K562 (cell line): Measurements from ENCODE around the gene PLEKHH2. TPM values are rescaled to one million over a fixed set of nuclear protein-coding genes. Genes with fewer than 3 reads are reported as not detected.

Experiments used
- ATAC-seq: fragments of 200-7000 bp; cut with Tn5 transposase; 3 replicates; pipeline ENCODE4 v1.9.1; 2020; ENCODE audit warnings: moderate library complexity
- BruUV-seq: library from RNA; stranded (reverse); fragments of 400-500 nt; replicated peaks from 2 replicates; lab custom pipeline; 2021; lab: Mats Ljungman, UMichigan
- CTCF ChIA-PET: fragments of 300-600 bp; formaldehyde crosslinking; extraction: SDS; loops from one replicate; lab custom pipeline; 2021; ENCODE audit warnings: low intra/inter-chr PET ratio; lab: Yijun Ruan, JAX
- POLR2A ChIA-PET: fragments of 300-600, 350-650 bp; sonication (Branson Sonifier 250); formaldehyde crosslinking; extraction: SDS; loops from one replicate; lab custom pipeline; 2021; ENCODE audit warnings: antibody characterized with exemption, inconsistent platforms; lab: Yijun Ruan, JAX
- DNase-seq, 4 experiments: peaks; one replicate each; pipeline versions ENCODE4 v3.0.0 to v3.0.0-alpha.2; 2011 to 2018; ENCODE audit warnings: low spot score in 3 of 4, mixed read lengths in 3 of 4; ENCODE audit errors: extremely low read depth in 1 of 4
- FAIRE-seq: peaks from 2 replicates; lab custom pipeline; 2011; peaks lifted over from hg19 to GRCh38; lab: Jason Lieb, UNC
- H2AFZ ChIP-seq: 2 replicates; pipeline ENCODE4 v1.6.0; 2011; ENCODE audit warnings: low read depth, low read length, control low read depth, inconsistent platforms
- H3K27ac ChIP-seq: fragments of 200-600 bp; 3 replicates; pipeline ENCODE4 v1.8.0; 2011; ENCODE audit warnings: low read depth, mild to moderate bottlenecking, control low read depth, inconsistent platforms, low read length, moderate library complexity, mixed read lengths; ENCODE audit errors: extremely low read depth
- H3K27me3 ChIP-seq, 2 experiments: fragments of 300-600 bp in 1 of 2; 2 replicates in 1 of 2; 3 replicates in 1 of 2; pipeline versions ENCODE4 v1.6.0 to v1.8.0; 2011; ENCODE audit warnings: inconsistent platforms in 2 of 2, low read length in 2 of 2, mild to moderate bottlenecking in 1 of 2, mixed read lengths in 1 of 2, moderate library complexity in 1 of 2; ENCODE audit not compliant: control insufficient read depth in 2 of 2, insufficient read depth in 2 of 2
- H3K36me3 ChIP-seq: fragments of 300-600 bp; 3 replicates; pipeline ENCODE4 v1.8.0; 2011; ENCODE audit warnings: mild to moderate bottlenecking, low read length, inconsistent platforms; ENCODE audit not compliant: control insufficient read depth, insufficient read depth
- H3K4me1 ChIP-seq, 2 experiments: fragments of 200-600 bp in 1 of 2; replicated peaks in 1 of 2; 2 replicates in 1 of 2; 3 replicates in 1 of 2; pipeline versions ENCODE4 v1.5.1 to v1.8.0; 2011; ENCODE audit warnings: inconsistent platforms in 2 of 2, low read length in 2 of 2, mild to moderate bottlenecking in 1 of 2, mixed read lengths in 1 of 2, moderate library complexity in 1 of 2; ENCODE audit not compliant: control insufficient read depth in 2 of 2, insufficient read depth in 2 of 2
- H3K4me2 ChIP-seq: 2 replicates; pipeline ENCODE4 v1.6.1; 2011; ENCODE audit warnings: low read length, control low read depth, inconsistent platforms, mixed read lengths; ENCODE audit not compliant: insufficient read depth
- H3K4me3 ChIP-seq: fragments of 200-600 bp; sonication (generic), shearing (Covaris generic); 2 replicates; pipeline ENCODE4 v1.5.1; 2016; ENCODE audit warnings: control low read depth, inconsistent platforms
- H3K79me2 ChIP-seq: fragments of 200-600 bp; 3 replicates; pipeline ENCODE4 v1.8.0; 2011; ENCODE audit warnings: low read length, inconsistent platforms; ENCODE audit not compliant: control insufficient read depth, insufficient read depth
- H3K9ac ChIP-seq, 2 experiments: 2 replicates each; pipeline versions ENCODE4 v1.6.0 to v1.6.1; 2011; ENCODE audit warnings: low read depth in 2 of 2, low read length in 2 of 2, control low read depth in 1 of 2, inconsistent platforms in 1 of 2, mild to moderate bottlenecking in 1 of 2, mixed read lengths in 1 of 2; ENCODE audit not compliant: insufficient read depth in 1 of 2
- H3K9me1 ChIP-seq: one replicate; pipeline ENCODE4 v1.6.0; 2011; ENCODE audit warnings: inconsistent platforms, mild to moderate bottlenecking, low read length, moderate library complexity; ENCODE audit not compliant: control insufficient read depth, insufficient read depth
- H3K9me3 ChIP-seq: replicated peaks from 2 replicates; pipeline ENCODE4 v1.5.1; 2011; ENCODE audit warnings: low read depth, low read length, inconsistent platforms; ENCODE audit not compliant: control insufficient read depth, insufficient read depth
- H4K20me1 ChIP-seq: replicated peaks from 2 replicates; pipeline ENCODE4 v1.6.1; 2011; ENCODE audit warnings: low read length, inconsistent platforms, mixed read lengths; ENCODE audit not compliant: control insufficient read depth, insufficient read depth
- CXXC5 ChIP-seq: fragments of 250-450 bp; sonication (Bioruptor Pico); IDR thresholded peaks from 2 replicates; pipeline ENCODE4 v1.8.0; 2022; ENCODE audit warnings: inconsistent platforms, mild to moderate bottlenecking, moderate library complexity
- HMGN3 ChIP-seq: IDR thresholded peaks from 2 replicates; pipeline ENCODE4 v1.6.1; 2011; ENCODE audit warnings: borderline replicate concordance, low read depth, mild to moderate bottlenecking, mixed read lengths, low read length; ENCODE audit not compliant: insufficient read length; ENCODE audit errors: extremely low read depth
- MTF1 ChIP-seq: fragments of 250-450 bp; sonication (Bioruptor Pico); IDR thresholded peaks from 2 replicates; pipeline ENCODE4 v1.9.0; 2021; ENCODE audit warnings: moderate library complexity, mild to moderate bottlenecking, inconsistent platforms, borderline replicate concordance
- NFE2 ChIP-seq: IDR thresholded peaks from 2 replicates; pipeline ENCODE4 v1.6.1; 2014; ENCODE audit warnings: antibody characterized with exemption, low read depth
- POLR2A ChIP-seq: fragments of 450-650 bp; conservative IDR thresholded peaks from 2 replicates; pipeline ENCODE4 v1.6.1; 2016
- RBM22 ChIP-seq: fragments of 200-400 bp; formaldehyde crosslinking; IDR thresholded peaks from 2 replicates; pipeline ENCODE4 v1.6.1; 2018; ENCODE audit warnings: low read length, low read depth; ENCODE audit not compliant: poor library complexity, severe bottlenecking
- TEAD1 ChIP-seq, 2 experiments: fragments of 450-650 bp in 1 of 2; sonication (generic) in 1 of 2; formaldehyde crosslinking; IDR thresholded peaks; 2 replicates each; pipeline versions ENCODE4 v1.4.0 to v1.8.0; 2020 to 2022; ENCODE audit warnings: mild to moderate bottlenecking in 2 of 2, missing genetic modification reagents in 1 of 2
- ZNF592 ChIP-seq: fragments of 450-650 bp; IDR thresholded peaks from 2 replicates; pipeline ENCODE4 v1.6.1; 2017; ENCODE audit warnings: antibody characterized with exemption, mild to moderate bottlenecking
- WGBS: fragments of 100-300 bp; shearing (Covaris generic); methylation state at CpG from one replicate; pipeline ENCODE4 v1.1.6; 2016; ENCODE audit warnings: low coverage, mixed read lengths; ENCODE audit not compliant: insufficient coverage; ENCODE audit errors: missing lambda C conversion rate; 5-methylcytosine and 5-hydroxymethylcytosine counted together
- in situ Hi-C: fragments of 300-500 bp; cut with MboI; formaldehyde crosslinking; loops from 4 replicates; pipeline ENCODE4 v1.15.0; 2018; ENCODE audit warnings: inconsistent platforms, mixed read lengths
- intact Hi-C: fragments of 100-400 bp; cut with micrococcal nuclease; formaldehyde crosslinking; loops from 2 replicates; pipeline ENCODE4 v1.14.2; 2022
- polyA plus RNA-seq, 8 experiments: library from polyadenylated mRNA; depleted of rRNA in 4 of 8; stranded (reverse) in 5 of 8; unstranded in 3 of 8; fragments of >200 nt; fragmentation: Nextera tagmentation in 2 of 8; fragmentation: Illumina TruSeq in 1 of 8; extraction: Ambion mirVana in 2 of 8; extraction: Trizol in 1 of 8; gene quantifications; 2 replicates each; pipeline versions ENCODE4 v1.2.1 to v1.2.3, GENCODE V29; 2011 to 2014; ENCODE audit warnings: inconsistent platforms in 1 of 8, missing spikeins in 1 of 8
- total RNA-seq, 7 experiments: library from RNA; depleted of rRNA in 6 of 7; stranded (reverse); fragments of >200 nt in 6 of 7; fragmentation: Illumina TruSeq in 2 of 7; extraction: Trizol in 2 of 7; gene quantifications; 2 replicates each; pipeline versions ENCODE4 v1.2.1 to v1.2.3, GENCODE V29; 2011 to 2021; ENCODE audit warnings: low replicate concordance in 1 of 7
- TF ChIP-seq, protein P1 (sequence below): fragments of 200-800 bp; sonication (Bioruptor generic); IDR thresholded peaks from 2 replicates; pipeline ENCODE4 v1.6.1; 2016; ENCODE audit warnings: missing genetic modification characterization, missing compliant biosample characterization

Gene PLEKHH2
- total and polyA plus RNA-seq, 9 of the 15 experiments (the other 6 are each of a cell fraction or from before 2014, with no cell fraction given) = 0.77 to 13.5 (median 2.7) TPM

- Histone ChIP-seq H3K9ac (peak within 1 kb of the TSS; percentile 69 to 90), H3K9me1 (no peaks in the 10 kb centered on the region), H3K27me3 (no peaks in the 10 kb centered on the region), H3K79me2 (peaks cover 9% of the 10 kb centered on the region; the same call in 1 of the 3 replicates), H3K4me1 (peaks cover 0 to 2% of the 10 kb centered on the region in 2 experiments; a peak in 2 of 5 replicates), H2AFZ (peak within 1 kb of the TSS; percentile 97), H3K4me2 (peak within 1 kb of the TSS; percentile 86), H4K20me1 (no peaks in the 10 kb centered on the region), H3K36me3 (0 out of 3 replicates have a peak, but pooled peaks cover 5% of the 10 kb centered on the region), H3K9me3 (no peaks in the 10 kb centered on the region), H3K4me3 (peak within 1 kb of the TSS; percentile 61), H3K27ac (peak within 1 kb of the TSS; percentile 67)
- in situ Hi-C loops = no loop called here
- CTCF ChIA-PET = no interaction called here
- WGBS = 0% methylated on average over 31 of the region's 31 CpGs
- no TSS peak for BruUV-seq
- ATAC-seq (peak; percentile 99), DNase-seq (peak; percentile 86 to 94 (median 88)), FAIRE-seq (peak; percentile 96)
- POLR2A ChIA-PET = interaction anchor here (0.6 to 0.9 kb wide), 5 partner anchors 9 to 204 kb away, joined by 3 to 5 read pairs (median 3); no protein-coding TSS in a partner anchor
- intact Hi-C loops = loop anchor here (10.0 kb wide), 1 partner anchor 139 kb away; the partner anchor contains the start of gene PLEKHH2
- TF ChIP-seq CXXC5 (CRISPR knock-in tag) (peak; percentile 85), NFE2 (no peak), POLR2A (peak; percentile 79), TEAD1 (CRISPR knock-in tag; IDR thresholded peaks at IDR 0.05) (peak; percentile 36 to 68; a peak in 2 of 4 replicates), RBM22 (peak; percentile 82), ZNF592 (no peak), MTF1 (no peak), HMGN3 (no peak)
- TF ChIP-seq, protein P1, sequence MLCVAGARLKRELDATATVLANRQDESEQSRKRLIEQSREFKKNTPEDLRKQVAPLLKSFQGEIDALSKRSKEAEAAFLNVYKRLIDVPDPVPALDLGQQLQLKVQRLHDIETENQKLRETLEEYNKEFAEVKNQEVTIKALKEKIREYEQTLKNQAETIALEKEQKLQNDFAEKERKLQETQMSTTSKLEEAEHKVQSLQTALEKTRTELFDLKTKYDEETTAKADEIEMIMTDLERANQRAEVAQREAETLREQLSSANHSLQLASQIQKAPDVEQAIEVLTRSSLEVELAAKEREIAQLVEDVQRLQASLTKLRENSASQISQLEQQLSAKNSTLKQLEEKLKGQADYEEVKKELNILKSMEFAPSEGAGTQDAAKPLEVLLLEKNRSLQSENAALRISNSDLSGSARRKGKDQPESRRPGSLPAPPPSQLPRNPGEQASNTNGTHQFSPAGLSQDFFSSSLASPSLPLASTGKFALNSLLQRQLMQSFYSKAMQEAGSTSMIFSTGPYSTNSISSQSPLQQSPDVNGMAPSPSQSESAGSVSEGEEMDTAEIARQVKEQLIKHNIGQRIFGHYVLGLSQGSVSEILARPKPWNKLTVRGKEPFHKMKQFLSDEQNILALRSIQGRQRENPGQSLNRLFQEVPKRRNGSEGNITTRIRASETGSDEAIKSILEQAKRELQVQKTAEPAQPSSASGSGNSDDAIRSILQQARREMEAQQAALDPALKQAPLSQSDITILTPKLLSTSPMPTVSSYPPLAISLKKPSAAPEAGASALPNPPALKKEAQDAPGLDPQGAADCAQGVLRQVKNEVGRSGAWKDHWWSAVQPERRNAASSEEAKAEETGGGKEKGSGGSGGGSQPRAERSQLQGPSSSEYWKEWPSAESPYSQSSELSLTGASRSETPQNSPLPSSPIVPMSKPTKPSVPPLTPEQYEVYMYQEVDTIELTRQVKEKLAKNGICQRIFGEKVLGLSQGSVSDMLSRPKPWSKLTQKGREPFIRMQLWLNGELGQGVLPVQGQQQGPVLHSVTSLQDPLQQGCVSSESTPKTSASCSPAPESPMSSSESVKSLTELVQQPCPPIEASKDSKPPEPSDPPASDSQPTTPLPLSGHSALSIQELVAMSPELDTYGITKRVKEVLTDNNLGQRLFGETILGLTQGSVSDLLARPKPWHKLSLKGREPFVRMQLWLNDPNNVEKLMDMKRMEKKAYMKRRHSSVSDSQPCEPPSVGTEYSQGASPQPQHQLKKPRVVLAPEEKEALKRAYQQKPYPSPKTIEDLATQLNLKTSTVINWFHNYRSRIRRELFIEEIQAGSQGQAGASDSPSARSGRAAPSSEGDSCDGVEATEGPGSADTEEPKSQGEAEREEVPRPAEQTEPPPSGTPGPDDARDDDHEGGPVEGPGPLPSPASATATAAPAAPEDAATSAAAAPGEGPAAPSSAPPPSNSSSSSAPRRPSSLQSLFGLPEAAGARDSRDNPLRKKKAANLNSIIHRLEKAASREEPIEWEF (CRISPR knock-in tag) = no peak
These were observed 137.0 kb downstream of the PLEKHH2 start, which contains the start of gene DYNC2LI1 for GRCh38 chr2:43773876-43774613. Gene DYNC2LI1, plus strand, starts transcription at chr2:43774039. Its CDS starts 100 bp downstream, at chr2:43774139.
